ENCODE results near the gene CERS2.

Gene CERS2

DNA sequence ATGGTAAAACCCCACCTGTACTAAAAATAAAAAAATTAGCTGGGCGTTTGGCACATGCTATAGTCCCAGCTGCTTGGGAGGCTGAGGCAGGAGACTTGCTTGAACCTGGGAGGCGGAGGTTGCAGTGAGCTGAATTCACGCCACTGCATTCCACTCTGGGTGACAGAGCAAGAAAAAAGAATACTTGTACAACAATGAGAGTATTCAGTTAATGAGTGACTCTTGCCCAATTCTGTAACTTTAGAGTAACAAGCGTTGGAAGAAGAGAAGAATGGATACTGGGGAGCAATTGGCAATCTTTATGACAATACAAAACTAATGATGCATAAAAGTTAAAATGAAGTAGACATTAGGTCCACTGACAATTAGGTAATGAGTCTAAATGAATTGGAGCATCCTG is 18.0 kb upstream of the CERS2 start:
- Mint-ChIP-seq H3K4me1 (no peaks in the 10 kb centered on the region), H3K36me3 (ENCODE audit: insufficient read depth) (peaks cover 3% of the 10 kb centered on the region), H3K27me3 (no peaks in the 10 kb centered on the region), H3K4me3 (no peak overlapping the region), H3K27ac (ENCODE audit: low read depth) (no peak overlapping the region), H3K9me3 (no peaks in the 10 kb centered on the region)
- DNase-seq (ENCODE audit: low spot score in 2 of 2), result no peak
- ATAC-seq (replicated peaks; ENCODE audit: extremely low read depth, poor library complexity, severe bottlenecking), result no peak

DNA sequence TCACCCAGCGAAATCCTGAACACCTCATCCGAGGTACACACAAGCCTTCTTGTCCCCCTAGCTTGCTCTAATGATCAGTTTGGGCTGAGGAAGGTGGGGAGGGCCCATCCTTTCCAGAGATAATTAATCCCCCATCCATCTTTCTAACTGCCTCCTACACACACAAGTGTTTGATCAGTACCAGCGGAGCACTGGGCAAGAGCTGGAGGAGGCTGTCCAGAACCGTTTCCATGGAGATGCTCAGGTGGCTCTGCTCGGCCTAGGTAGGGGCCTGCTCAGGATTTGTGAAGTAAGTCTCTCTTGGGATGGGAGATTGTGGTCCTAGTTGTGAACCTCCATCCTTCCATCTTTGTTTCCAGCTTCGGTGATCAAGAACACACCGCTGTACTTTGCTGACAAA is 13.3 kb upstream of the CERS2 start:
- ATAC-seq (replicated peaks; ENCODE audit: extremely low read depth, poor library complexity, severe bottlenecking) (no peak), DNase-seq (ENCODE audit: low spot score in 2 of 2) (no peak)
- H3K27me3 Mint-ChIP-seq, result no peaks in the 10 kb centered on the region
- no peaks in the 10 kb centered on the region for H3K4me1 Mint-ChIP-seq
- no peak overlapping the region for H3K27ac Mint-ChIP-seq (ENCODE audit: low read depth)
- no peak overlapping the region for H3K4me3 Mint-ChIP-seq
- H3K9me3 Mint-ChIP-seq, result no peaks in the 10 kb centered on the region
- no peaks in the 10 kb centered on the region for H3K36me3 Mint-ChIP-seq (ENCODE audit: insufficient read depth)

DNA sequence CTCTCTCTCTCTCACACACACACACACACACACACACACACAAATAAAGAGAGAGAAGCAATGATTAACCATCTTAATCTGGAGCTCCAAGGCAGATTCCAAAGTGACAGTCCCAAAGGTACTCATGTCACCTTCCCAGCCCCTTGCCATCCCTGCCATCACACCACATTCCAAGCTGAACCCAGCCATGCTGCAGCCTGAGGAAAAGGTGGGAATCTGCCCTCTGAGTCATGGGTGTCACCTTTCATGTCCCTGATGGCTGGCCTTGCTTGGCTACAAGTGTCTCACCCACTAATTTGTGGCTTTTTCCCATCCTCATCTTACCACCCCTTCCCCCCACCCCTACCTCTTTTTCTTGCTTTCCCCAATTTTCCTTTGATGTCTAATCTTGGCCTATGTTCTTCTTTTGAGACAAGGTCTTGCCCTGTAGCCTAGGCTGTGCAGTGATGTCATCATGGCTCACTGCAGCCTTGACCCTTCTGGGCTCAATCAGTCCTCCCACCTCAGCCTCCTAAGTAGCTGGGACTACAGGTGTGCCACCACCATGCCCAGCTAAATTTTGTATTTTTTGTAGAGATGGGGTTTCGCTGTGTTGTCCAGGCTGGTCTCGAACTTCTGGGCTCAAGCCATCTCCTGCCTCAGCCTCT is 10.7 kb upstream of the CERS2 start:
- H3K4me1 Mint-ChIP-seq, result no peaks in the 10 kb centered on the region
- no peaks in the 10 kb centered on the region for H3K9me3 Mint-ChIP-seq
- no peak overlapping the region for H3K27ac Mint-ChIP-seq (ENCODE audit: low read depth)
- H3K4me3 Mint-ChIP-seq, result no peak overlapping the region
- no peaks in the 10 kb centered on the region for H3K36me3 Mint-ChIP-seq (ENCODE audit: insufficient read depth)
- ATAC-seq (replicated peaks; ENCODE audit: extremely low read depth, poor library complexity, severe bottlenecking) (no peak), DNase-seq (ENCODE audit: low spot score in 2 of 2) (no peak)
- H3K27me3 Mint-ChIP-seq, result no peaks in the 10 kb centered on the region

DNA sequence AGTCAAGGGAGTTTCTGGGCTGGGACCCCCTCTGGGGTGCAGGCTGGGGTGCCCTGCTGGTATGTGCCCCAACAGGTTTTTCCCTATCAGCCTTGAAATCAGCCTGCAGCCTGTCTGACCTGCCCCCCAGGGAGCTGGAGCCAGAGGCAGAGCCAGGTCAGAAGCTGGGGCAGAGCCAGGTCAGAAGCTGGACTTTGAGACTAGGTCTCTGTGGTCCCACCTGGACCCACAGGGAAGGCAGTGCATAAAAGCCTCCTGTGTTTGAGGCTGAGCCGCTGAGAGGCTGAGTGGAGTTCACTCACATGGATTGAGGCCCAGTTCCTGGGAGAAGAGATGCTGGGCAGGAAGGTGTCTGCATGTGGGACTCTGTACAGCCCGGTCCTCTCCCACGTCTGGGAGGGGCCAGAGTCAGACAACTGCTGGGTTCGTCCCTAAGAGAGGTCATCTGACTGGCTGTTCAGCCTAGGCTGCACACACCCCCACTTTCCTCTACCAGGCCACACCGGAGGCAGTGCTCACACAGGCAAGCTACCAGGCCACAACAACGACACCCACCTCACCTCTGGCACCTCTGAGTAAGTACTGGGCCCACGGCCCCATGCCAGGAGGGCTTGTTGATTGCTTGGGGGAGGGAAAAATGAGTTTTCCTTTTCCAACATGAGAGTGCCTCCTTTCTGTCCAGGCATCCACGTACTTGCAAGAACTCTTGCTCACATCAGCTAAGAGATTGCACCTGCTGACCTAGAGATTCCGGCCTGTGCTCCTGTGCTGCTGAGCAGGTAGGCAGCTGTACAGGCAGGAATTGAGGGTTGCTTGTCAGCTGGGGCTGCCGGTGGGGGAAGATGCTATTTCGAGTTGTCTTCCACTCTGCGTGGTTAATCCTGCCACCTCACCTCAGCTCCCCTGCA is 7.4 kb upstream of the CERS2 start, which contains the start of gene ANXA9:
TSS of gene ANXA9 (plus strand) at position 488 of the 908 bp plus-strand sequence. CDS start 814 bp downstream, outside the sequence.
- Mint-ChIP-seq H3K27ac (ENCODE audit: low read depth) (no peak within 1 kb of the TSS), H3K27me3 (no peaks in the 10 kb centered on the region), H3K9me3 (no peaks in the 10 kb centered on the region), H3K4me3 (no peak within 1 kb of the TSS), H3K36me3 (ENCODE audit: insufficient read depth) (no peaks in the 10 kb centered on the region), H3K4me1 (peaks cover 8% of the 10 kb centered on the region)
- DNase-seq (ENCODE audit: low spot score in 2 of 2) (no peak), ATAC-seq (replicated peaks; ENCODE audit: extremely low read depth, poor library complexity, severe bottlenecking) (no peak)

DNA sequence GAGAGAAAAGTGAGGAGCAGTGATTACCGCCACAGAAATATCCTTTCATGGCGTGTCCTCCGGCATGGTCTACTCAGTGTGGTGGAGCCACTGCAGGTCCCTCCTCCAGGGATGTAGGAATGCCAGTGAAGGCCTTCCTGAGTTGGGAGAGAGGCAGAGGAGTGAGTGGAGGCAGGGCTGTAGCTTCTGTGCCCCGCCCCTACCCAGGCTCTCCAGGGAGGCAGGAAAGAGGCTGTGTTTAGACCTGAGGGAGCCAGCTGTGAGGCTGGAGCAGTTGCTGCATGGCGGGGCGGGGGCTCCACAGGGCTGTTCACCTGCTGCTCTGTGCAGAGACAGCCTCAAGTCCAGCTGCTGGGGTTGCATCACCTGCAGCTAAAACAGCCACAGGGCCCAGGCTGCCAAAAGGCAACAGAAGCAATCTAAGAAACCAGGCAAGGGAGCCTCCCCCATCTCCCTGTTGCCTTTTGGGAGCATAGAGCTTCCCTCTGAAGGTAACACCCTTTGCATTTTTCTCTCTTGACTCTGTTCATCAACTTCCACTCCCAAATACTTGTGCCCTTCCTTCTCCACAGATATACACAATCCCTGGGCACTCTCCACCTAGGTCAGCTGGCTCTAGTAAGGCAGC is 6.7 kb upstream of the CERS2 start:
- DNase-seq (ENCODE audit: low spot score in 2 of 2) (no peak), ATAC-seq (replicated peaks; ENCODE audit: extremely low read depth, poor library complexity, severe bottlenecking) (no peak)
- Mint-ChIP-seq H3K4me1 (peaks cover 16% of the 10 kb centered on the region), H3K36me3 (ENCODE audit: insufficient read depth) (no peaks in the 10 kb centered on the region), H3K27me3 (no peaks in the 10 kb centered on the region), H3K4me3 (no peak overlapping the region), H3K27ac (ENCODE audit: low read depth) (no peak overlapping the region), H3K9me3 (no peaks in the 10 kb centered on the region)

DNA sequence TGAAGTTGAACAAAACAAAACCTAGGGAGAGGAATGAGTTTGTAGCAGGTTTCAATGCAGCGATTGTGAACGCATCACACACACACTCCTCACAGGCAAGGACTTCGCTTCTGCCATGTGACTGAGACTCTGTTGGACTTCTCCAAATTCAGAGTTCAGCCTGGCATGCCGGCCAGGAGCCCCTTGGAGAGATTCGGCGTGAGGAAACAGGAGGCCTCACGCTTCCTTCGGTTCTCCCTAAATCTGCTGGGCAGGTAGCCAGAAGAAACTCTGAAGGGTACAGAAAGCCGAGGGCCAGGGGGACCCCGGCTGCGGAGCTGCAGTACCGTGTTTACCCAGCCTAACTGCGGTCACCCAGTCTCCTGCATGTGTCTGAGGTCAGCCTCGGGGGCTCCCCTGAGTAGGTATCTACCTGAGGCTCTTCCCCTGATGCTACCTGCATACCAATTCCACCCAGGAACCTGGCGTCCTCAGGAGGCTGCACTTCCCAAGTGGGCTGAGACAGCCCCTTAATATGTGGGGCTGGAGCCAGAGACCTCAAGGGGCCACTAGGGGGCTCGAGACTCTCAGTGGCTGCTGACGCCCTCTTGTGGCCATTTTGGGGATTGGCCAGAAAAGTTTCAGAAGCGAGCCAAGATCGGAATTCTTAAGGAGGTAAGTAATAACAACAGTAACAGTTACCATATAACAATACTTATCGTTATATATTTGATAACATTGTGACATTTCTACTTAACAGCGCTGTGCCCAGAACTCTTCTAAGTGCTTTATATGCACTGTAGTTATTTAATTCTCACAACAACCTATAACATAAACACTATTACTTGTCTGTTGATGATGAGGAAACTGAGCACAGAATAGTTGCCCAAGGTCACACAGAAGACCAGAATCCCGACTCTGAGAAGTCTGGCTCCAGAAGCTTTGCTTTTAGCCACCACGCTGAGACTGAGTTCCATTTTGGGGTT is 4.7 kb upstream of the CERS2 start:
- no peak overlapping the region for H3K27ac Mint-ChIP-seq (ENCODE audit: low read depth)
- peak; percentile 84 to 89 for DNase-seq (ENCODE audit: low spot score in 2 of 2)
- ATAC-seq (replicated peaks; ENCODE audit: extremely low read depth, poor library complexity, severe bottlenecking), result peak; percentile 30
- peak overlapping the region; percentile 11 for H3K4me3 Mint-ChIP-seq
- H3K27me3 Mint-ChIP-seq, result no peaks in the 10 kb centered on the region
- H3K9me3 Mint-ChIP-seq, result no peaks in the 10 kb centered on the region
- H3K4me1 Mint-ChIP-seq, result peaks cover 17% of the 10 kb centered on the region
- H3K36me3 Mint-ChIP-seq (ENCODE audit: insufficient read depth), result peaks cover 5% of the 10 kb centered on the region

DNA sequence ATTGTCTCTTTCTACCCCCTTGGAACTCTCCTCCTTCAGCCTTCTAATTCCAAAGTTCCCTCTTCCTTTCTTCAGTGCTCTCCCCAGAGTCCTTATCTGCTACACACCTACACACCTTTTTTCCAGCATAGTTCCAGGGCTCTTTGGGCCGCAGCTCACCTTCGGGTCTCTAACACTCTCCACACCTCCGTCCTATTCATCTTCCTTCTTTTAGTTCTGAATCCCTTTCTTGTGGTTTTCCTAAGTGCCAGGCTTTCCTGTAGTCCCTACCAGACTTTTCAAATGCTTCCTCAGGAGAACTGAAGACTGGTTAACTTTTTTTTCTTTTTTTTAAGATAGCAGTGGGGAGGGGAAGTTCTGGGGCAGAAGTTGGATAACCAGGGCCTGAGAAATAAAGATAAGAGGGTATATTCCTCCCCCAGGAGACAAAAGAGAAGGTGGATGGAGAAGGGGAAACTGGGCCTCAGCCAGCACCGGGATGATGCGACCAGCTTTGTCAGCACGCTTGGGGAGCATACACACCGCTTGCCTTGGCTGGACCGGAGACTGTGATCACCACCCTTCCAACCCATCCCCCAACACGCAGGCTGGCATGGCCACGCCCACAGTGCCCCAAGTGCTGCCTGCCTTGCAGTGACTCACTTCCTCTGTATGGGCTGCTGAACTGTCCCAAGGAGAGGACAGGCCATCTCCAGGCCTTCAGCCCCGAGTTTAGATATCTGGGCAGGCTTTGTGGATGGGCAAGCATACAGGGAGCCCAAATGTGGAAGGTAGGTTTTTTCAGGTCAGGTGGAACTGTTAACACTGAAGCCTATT is 2.5 kb upstream of the CERS2 start:
- peak overlapping the region; percentile 87 for H3K4me3 Mint-ChIP-seq
- peaks cover 35% of the 10 kb centered on the region for H3K4me1 Mint-ChIP-seq
- H3K27me3 Mint-ChIP-seq, result no peaks in the 10 kb centered on the region
- ATAC-seq (replicated peaks; ENCODE audit: extremely low read depth, poor library complexity, severe bottlenecking) (peak; percentile 8), DNase-seq (ENCODE audit: low spot score in 2 of 2) (peak; percentile 38 to 63)
- H3K27ac Mint-ChIP-seq (ENCODE audit: low read depth), result peak overlapping the region; percentile 78
- no peaks in the 10 kb centered on the region for H3K9me3 Mint-ChIP-seq
- H3K36me3 Mint-ChIP-seq (ENCODE audit: insufficient read depth), result peaks cover 11% of the 10 kb centered on the region

DNA sequence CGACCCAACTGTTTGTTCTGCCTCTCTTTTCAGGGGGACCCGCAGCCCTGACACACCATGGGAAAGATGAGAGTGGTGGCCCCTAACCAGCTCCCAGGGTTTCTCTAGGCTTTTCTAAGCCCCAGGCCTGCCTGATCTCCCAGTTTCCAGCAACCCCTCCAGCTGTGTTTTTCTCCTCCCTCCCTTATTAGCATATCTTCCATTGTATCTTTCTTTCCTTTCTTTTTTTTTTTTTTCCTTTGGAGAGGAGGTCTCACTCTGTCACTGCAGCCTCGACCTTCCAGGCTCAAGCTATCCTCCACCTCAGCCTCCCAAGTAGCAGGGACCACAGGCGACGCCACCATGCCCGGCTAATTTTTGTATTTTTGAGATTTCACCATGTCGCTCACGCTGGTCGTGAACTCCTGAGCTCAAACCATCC is 1.8 kb upstream of the CERS2 start:
- ATAC-seq (replicated peaks; ENCODE audit: extremely low read depth, poor library complexity, severe bottlenecking), result no peak
- Mint-ChIP-seq H3K9me3 (no peaks in the 10 kb centered on the region), H3K36me3 (ENCODE audit: insufficient read depth) (peaks cover 11% of the 10 kb centered on the region), H3K27ac (ENCODE audit: low read depth) (peak overlapping the region; percentile 78), H3K27me3 (no peaks in the 10 kb centered on the region), H3K4me1 (peaks cover 42% of the 10 kb centered on the region), H3K4me3 (peak overlapping the region; percentile 87)
- no peak for DNase-seq (ENCODE audit: low spot score in 2 of 2)

DNA sequence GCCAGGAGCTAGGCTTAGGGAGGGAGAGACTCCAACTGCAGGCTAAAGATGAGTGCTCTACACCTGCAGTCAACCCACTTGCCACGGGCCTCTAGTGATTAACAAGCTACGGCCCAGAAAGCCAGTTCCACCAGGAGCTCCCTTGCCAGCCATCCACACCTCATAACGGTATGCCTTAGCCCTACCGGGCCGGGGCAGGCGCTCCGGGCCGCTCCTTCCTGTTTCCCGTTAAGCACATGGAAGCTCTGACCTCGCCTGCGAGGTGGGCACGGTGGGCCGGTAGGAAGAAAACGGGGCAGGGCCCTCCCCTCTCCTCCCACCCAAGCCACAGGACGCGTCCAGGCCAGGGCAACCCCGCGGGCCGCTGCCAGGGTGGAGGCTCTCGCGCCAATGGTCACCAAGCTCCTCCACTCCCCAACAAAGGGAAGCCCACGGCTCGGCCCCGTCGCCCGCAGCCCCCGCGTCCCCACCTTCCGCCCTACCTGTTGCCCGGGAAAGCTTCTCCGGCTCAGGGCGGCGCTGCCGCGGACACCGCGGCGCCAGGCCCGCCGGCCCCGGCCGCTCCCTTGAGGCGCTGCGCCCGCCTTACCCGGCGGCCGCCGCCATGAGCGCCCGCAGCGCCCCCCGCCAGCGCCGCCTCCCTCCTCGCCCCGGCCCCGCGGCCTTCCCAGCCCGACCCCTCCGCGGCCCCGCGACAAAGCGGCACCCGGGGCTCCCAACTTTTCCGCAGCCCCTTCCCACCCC is 627 bp downstream of the CERS2 start:
- Mint-ChIP-seq H3K9me3 (no peaks in the 10 kb centered on the region), H3K4me3 (peak overlapping the region; percentile 87), H3K27me3 (no peaks in the 10 kb centered on the region), H3K4me1 (peaks cover 57% of the 10 kb centered on the region), H3K36me3 (ENCODE audit: insufficient read depth) (peaks cover 14% of the 10 kb centered on the region), H3K27ac (ENCODE audit: low read depth) (peak overlapping the region; percentile 88)
- DNase-seq (ENCODE audit: low spot score in 2 of 2) (peak in 1 of 2 donors; percentile 16), ATAC-seq (replicated peaks; ENCODE audit: extremely low read depth, poor library complexity, severe bottlenecking) (peak; percentile 34)

DNA sequence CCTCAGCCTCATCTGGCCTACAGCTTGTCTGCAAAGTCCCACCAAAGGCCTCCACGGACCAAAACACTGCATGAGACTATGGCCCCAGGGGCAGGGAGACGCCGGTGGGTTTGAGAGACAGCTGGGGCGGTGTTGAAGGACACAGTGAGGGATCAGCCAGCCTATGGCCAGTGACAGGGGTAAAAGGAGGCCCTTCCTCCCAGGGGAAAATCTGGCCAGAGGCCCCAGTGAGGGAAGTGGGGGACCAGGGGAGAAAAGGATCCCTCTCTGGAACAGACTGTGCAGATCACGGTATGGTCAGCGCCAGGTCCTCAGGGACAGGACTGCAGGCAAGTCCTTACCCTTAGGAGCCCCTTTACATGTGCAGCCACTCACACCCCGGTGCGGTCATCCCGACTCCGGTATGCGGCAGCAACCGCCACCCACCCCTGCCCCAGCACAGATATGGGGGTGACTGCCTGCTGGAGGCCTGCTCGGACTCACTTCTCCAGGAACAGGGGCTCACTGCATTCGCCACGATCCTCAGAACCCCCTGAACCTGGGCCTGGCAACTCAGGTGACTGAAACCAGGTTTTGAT is 1.3 kb downstream of the CERS2 start:
- DNase-seq (ENCODE audit: low spot score in 2 of 2) (no peak), ATAC-seq (replicated peaks; ENCODE audit: extremely low read depth, poor library complexity, severe bottlenecking) (no peak)
- Mint-ChIP-seq H3K27me3 (no peaks in the 10 kb centered on the region), H3K4me3 (peak overlapping the region; percentile 87), H3K27ac (ENCODE audit: low read depth) (peak overlapping the region; percentile 88), H3K4me1 (peaks cover 64% of the 10 kb centered on the region), H3K36me3 (ENCODE audit: insufficient read depth) (peaks cover 14% of the 10 kb centered on the region), H3K9me3 (no peaks in the 10 kb centered on the region)

Measured in central memory CD8-positive, alpha-beta T cell (primary cell).